ENCODE results near the gene BIRC3.

DNA sequence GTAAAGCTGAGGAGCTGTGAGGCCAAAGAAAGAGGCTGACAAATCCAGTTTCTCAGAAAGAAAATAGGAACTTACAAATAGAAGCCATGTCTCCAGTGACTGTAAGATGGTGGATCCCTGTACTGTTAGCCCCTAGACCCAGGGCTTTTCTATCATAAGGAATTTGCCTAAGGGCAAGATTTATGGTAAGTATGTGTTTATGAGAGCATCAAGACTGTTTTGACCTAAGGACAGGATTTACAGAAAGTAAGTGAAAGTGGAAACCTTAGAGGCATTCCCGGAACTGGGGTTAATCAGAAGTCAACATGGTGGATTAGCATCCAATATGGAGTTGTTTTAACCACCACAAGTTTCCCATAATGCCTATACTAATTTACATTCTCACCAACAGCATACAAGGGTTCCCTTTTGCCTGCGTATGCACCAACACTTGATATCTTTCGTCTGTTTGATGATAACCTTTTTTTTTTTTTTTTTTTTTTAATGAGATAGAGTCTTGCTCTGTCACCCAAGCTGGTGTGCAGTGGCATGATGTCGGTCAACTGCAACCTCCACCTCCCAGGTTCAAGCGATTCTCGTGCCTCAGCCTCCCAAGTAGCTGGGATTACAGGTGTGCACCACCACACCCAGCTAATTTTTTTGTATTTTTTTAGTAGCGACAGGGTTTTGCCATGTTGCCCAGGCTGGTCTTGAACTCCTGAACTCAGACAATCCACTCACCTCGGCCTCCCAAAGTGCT is 69.9 kb downstream of the BIRC3 start:
- TF ChIP-seq POLR2AphosphoS5 (IDR thresholded peaks at IDR 0.05; ENCODE audit: low read depth, low read length) (no peak), POLR2A (IDR thresholded peaks at IDR 0.05; ENCODE audit: low read depth, low read length) (no peak), TAF1 (IDR thresholded peaks at IDR 0.05; ENCODE audit: low read depth, low read length) (no peak), PAX5 (IDR thresholded peaks at IDR 0.05; ENCODE audit: insufficient read depth, low read length, severe bottlenecking) (no peak)
